ENCODE data around the gene PRR5L. TPM values are rescaled to one million over a fixed set of nuclear protein-coding genes. Genes with fewer than 3 reads are reported as not detected.

PRR5L gene
- polyA plus RNA-seq, 1 of the 3 experiments (the other 2 are of a cell fraction): 0.46 TPM

DNA sequence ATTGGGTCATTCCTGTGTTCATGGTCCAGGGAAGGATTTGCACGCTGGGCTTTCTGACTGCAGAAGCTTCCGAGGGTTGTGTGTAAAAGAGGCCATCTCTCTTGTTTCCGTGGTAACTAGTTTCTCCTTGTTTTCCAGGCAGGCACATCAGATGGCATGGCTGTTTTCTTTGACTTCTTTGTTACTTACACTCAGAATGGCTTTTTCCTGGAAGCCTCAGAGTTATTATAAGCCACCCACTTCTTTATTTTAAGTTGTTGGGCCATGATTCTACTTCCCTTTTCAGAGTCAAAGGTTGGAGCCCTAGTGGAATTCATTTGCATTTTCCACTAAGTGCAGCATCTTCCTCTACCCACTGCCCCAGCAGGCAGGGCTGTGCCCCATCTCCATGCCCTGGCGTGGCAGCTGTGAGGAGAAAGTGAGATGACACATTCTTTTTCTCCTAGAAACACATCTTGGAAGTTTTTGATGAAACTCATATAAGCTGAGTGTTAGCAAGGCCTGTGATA is 94.9 kb downstream of the PRR5L start:
- ChIA-PET CTCF (no interaction called here), POLR2A (no interaction called here)
- H3K9me2 ChIP-seq: no peaks in the 10 kb centered on the region
- no peaks in the 10 kb centered on the region for H3K4me1 ChIP-seq (ENCODE audit: control insufficient read depth in 1 of 2, insufficient read depth in 2 of 2, low read depth in 1 of 2, low read length in 1 of 2)
- no peak overlapping the region for H3K4me2 ChIP-seq
- H3K36me3 ChIP-seq (replicated peaks in 1 of 2; ENCODE audit: control insufficient read depth in 1 of 2, insufficient read depth in 2 of 2, low read length in 1 of 2): no peaks in the 10 kb centered on the region
- H2AFZ ChIP-seq (ENCODE audit: low read depth): no peak overlapping the region
- TF ChIP-seq RXRA (IDR thresholded peaks at IDR 0.05; ENCODE audit: borderline replicate concordance, low read depth): no peak
- TF ChIP-seq GATA2 (CRISPR knock-in tag; IDR thresholded peaks at IDR 0.05): no peak
- TF ChIP-seq, protein P1, sequence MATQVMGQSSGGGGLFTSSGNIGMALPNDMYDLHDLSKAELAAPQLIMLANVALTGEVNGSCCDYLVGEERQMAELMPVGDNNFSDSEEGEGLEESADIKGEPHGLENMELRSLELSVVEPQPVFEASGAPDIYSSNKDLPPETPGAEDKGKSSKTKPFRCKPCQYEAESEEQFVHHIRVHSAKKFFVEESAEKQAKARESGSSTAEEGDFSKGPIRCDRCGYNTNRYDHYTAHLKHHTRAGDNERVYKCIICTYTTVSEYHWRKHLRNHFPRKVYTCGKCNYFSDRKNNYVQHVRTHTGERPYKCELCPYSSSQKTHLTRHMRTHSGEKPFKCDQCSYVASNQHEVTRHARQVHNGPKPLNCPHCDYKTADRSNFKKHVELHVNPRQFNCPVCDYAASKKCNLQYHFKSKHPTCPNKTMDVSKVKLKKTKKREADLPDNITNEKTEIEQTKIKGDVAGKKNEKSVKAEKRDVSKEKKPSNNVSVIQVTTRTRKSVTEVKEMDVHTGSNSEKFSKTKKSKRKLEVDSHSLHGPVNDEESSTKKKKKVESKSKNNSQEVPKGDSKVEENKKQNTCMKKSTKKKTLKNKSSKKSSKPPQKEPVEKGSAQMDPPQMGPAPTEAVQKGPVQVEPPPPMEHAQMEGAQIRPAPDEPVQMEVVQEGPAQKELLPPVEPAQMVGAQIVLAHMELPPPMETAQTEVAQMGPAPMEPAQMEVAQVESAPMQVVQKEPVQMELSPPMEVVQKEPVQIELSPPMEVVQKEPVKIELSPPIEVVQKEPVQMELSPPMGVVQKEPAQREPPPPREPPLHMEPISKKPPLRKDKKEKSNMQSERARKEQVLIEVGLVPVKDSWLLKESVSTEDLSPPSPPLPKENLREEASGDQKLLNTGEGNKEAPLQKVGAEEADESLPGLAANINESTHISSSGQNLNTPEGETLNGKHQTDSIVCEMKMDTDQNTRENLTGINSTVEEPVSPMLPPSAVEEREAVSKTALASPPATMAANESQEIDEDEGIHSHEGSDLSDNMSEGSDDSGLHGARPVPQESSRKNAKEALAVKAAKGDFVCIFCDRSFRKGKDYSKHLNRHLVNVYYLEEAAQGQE (IDR thresholded peaks at IDR 0.05; ENCODE audit: low read depth, low read length): no peak
- TF ChIP-seq, protein P2, sequence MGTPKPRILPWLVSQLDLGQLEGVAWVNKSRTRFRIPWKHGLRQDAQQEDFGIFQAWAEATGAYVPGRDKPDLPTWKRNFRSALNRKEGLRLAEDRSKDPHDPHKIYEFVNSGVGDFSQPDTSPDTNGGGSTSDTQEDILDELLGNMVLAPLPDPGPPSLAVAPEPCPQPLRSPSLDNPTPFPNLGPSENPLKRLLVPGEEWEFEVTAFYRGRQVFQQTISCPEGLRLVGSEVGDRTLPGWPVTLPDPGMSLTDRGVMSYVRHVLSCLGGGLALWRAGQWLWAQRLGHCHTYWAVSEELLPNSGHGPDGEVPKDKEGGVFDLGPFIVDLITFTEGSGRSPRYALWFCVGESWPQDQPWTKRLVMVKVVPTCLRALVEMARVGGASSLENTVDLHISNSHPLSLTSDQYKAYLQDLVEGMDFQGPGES (IDR thresholded peaks at IDR 0.05; ENCODE audit: low read depth, low read length): no peak
- no peak for TF ChIP-seq SIN3A (IDR thresholded peaks at IDR 0.05; ENCODE audit: borderline replicate concordance, low read depth, low read length)
- no peak for TF ChIP-seq FOSL2 (IDR thresholded peaks at IDR 0.05; ENCODE audit: borderline replicate concordance, low read depth)
- no peak for TF ChIP-seq EP300 (IDR thresholded peaks at IDR 0.05; ENCODE audit: borderline replicate concordance in 1 of 2, low read depth in 1 of 2, low read length in 1 of 2)
- no peak for TF ChIP-seq TAF1 (IDR thresholded peaks at IDR 0.05; ENCODE audit: borderline replicate concordance, low read depth, low read length)
- TF ChIP-seq RCOR1 (IDR thresholded peaks at IDR 0.05; ENCODE audit: low read length): no peak
- TF ChIP-seq CTCF (IDR thresholded peaks at IDR 0.05): no peak
- TF ChIP-seq YY1 (IDR thresholded peaks at IDR 0.05; ENCODE audit: low read depth): no peak
- TF ChIP-seq ELF1 (IDR thresholded peaks at IDR 0.05): no peak
- TF ChIP-seq FOXM1 (IDR thresholded peaks at IDR 0.05; ENCODE audit: low read depth): no peak
- no peak for TF ChIP-seq CHD2 (IDR thresholded peaks at IDR 0.05; ENCODE audit: low read length, partially characterized antibody)
- TF ChIP-seq JUND (IDR thresholded peaks at IDR 0.05): no peak
- TF ChIP-seq SMC3 (IDR thresholded peaks at IDR 0.05; ENCODE audit: low read depth, low read length): no peak
- TF ChIP-seq, protein P3, sequence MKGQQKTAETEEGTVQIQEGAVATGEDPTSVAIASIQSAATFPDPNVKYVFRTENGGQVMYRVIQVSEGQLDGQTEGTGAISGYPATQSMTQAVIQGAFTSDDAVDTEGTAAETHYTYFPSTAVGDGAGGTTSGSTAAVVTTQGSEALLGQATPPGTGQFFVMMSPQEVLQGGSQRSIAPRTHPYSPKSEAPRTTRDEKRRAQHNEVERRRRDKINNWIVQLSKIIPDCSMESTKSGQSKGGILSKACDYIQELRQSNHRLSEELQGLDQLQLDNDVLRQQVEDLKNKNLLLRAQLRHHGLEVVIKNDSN (IDR thresholded peaks at IDR 0.05; ENCODE audit: borderline replicate concordance, low read depth): no peak
- no peaks in the 10 kb centered on the region for H3K79me2 ChIP-seq (ENCODE audit: insufficient read depth)
- no peaks in the 10 kb centered on the region for H4K20me1 ChIP-seq (ENCODE audit: insufficient read depth)
- no peaks in the 10 kb centered on the region for H3K9me3 ChIP-seq
- no peak overlapping the region for H3K4me3 ChIP-seq (ENCODE audit: low read depth in 2 of 2, low read length in 1 of 2)
- no peak overlapping the region for H3K9ac ChIP-seq
- H3F3A ChIP-seq (replicated peaks; ENCODE audit: insufficient read depth): no peaks in the 10 kb centered on the region
- DNase-seq: no peak
- 56% methylated on average over 4 of the region's 4 CpGs for WGBS (ENCODE audit: low lambda C conversion rate)
- H3K27ac ChIP-seq (ENCODE audit: low read depth in 2 of 2, low read length in 1 of 2): no peak overlapping the region
- no peaks in the 10 kb centered on the region for H3K27me3 ChIP-seq (ENCODE audit: insufficient read depth)

Measured in SK-N-SH (cell line).